ENCODE results near the gene SHISA9. TPM values are rescaled to one million over a fixed set of nuclear protein-coding genes. Genes with fewer than 3 reads are reported as not detected.

Gene SHISA9
- total RNA-seq, 1 experiment from 2014 or later = not detected

- Histone ChIP-seq H3K27me3 (ENCODE audit: insufficient read depth, low read length) (peaks cover 10% of the 10 kb centered on the region), H3K9ac (ENCODE audit: low read length) (no peak overlapping the region), H2AFZ (ENCODE audit: low read depth, low read length, poor library complexity, severe bottlenecking) (no peak overlapping the region), H3K4me2 (ENCODE audit: low read length) (no peak overlapping the region), H3K9me2 (ENCODE audit: insufficient read depth) (no peaks in the 10 kb centered on the region), H3K79me2 (ENCODE audit: insufficient read depth, low read length) (no peaks in the 10 kb centered on the region), H3K36me3 (ENCODE audit: control insufficient read depth in 1 of 2, insufficient read depth in 2 of 2, low read length in 2 of 2) (no peaks in the 10 kb centered on the region), H3K27ac (ENCODE audit: low read depth, low read length) (no peak overlapping the region), H4K20me1 (ENCODE audit: insufficient read depth) (no peaks in the 10 kb centered on the region), H3K4me1 (ENCODE audit: control insufficient read depth in 1 of 2, insufficient read depth in 2 of 2, low read length in 2 of 2) (no peaks in the 10 kb centered on the region), H3K4me3 (replicated peaks in 1 of 2; ENCODE audit: low read depth in 1 of 2, low read length in 2 of 2) (no peak overlapping the region), H3K9me3 (ENCODE audit: control insufficient read depth in 1 of 2, insufficient read depth in 1 of 2, low read depth in 1 of 2, low read length in 2 of 2) (no peaks in the 10 kb centered on the region)
- TF ChIP-seq POLR2A (IDR thresholded peaks at IDR 0.05; ENCODE audit: borderline replicate concordance, extremely low read depth, insufficient read depth, insufficient read length) (no peak), CEBPB (IDR thresholded peaks at IDR 0.05; ENCODE audit: low read depth) (no peak), EGR1 (IDR thresholded peaks at IDR 0.05; ENCODE audit: low read depth) (no peak), ZNF274 (IDR thresholded peaks at IDR 0.05; ENCODE audit: low read depth, low read length) (no peak), POLR2AphosphoS5 (IDR thresholded peaks at IDR 0.05; ENCODE audit: low read depth, low read length) (no peak), CBX3 (IDR thresholded peaks at IDR 0.05; ENCODE audit: low read depth) (no peak), TCF7L2 (IDR thresholded peaks at IDR 0.05; ENCODE audit: borderline replicate concordance, extremely low read depth, insufficient read depth, insufficient read length) (no peak)
- DNase-seq (ENCODE audit: low read depth, low spot score) (no peak), ATAC-seq (no peak)
- no TSS peak for BruUV-seq (replicated peaks)
- ChIA-PET POLR2A (no interaction called here), RAD21 (ENCODE audit: low non-redundant PET in 1 of 2, low total read pairs in 2 of 2, uncharacterized antibody in 2 of 2, unreplicated experiment in 2 of 2) (no interaction called here), CTCF (no interaction called here)
- intact Hi-C loops (cut with micrococcal nuclease) = no loop called here
Measured at GRCh38 chr16:12874186-12874585, 27.2 kb upstream of the SHISA9 start.

GRCh38 chr16:12876778-12877177 lies 24.6 kb upstream of the SHISA9 start:
- intact Hi-C loops (cut with micrococcal nuclease) = no loop called here
- no peaks in the 10 kb centered on the region for H3K9me2 ChIP-seq (ENCODE audit: insufficient read depth)
- ATAC-seq = no peak
- no peak overlapping the region for H2AFZ ChIP-seq (ENCODE audit: low read depth, low read length, poor library complexity, severe bottlenecking)
- CTCF ChIA-PET = no interaction called here
- TF ChIP-seq MAX (IDR thresholded peaks at IDR 0.05) = no peak
- TF ChIP-seq ZNF274 (IDR thresholded peaks at IDR 0.05; ENCODE audit: low read depth, low read length) = no peak
- no peak for TF ChIP-seq ATF3 (IDR thresholded peaks at IDR 0.05)
- no peak for TF ChIP-seq ZBTB33 (IDR thresholded peaks at IDR 0.05; ENCODE audit: extremely low read depth, insufficient replicate concordance, low read length)
- no peak for TF ChIP-seq EZH2phosphoT487 (IDR thresholded peaks at IDR 0.05; ENCODE audit: borderline replicate concordance)
- TF ChIP-seq CBX3 (IDR thresholded peaks at IDR 0.05; ENCODE audit: low read depth) = no peak
- TF ChIP-seq ELF1 (IDR thresholded peaks at IDR 0.05; ENCODE audit: borderline replicate concordance, low read depth) = no peak
- no peak for TF ChIP-seq RAD21 (IDR thresholded peaks at IDR 0.05; ENCODE audit: low read depth)
- no peak for TF ChIP-seq CTCF (IDR thresholded peaks at IDR 0.05 in 2 of 3, conservative IDR thresholded peaks at IDR 0.05 in 1 of 3; ENCODE audit: borderline replicate concordance in 1 of 3, insufficient read depth in 1 of 3, low read depth in 2 of 3, low read length in 2 of 3)
- TF ChIP-seq YY1 (IDR thresholded peaks at IDR 0.05; ENCODE audit: extremely low read depth, insufficient replicate concordance, low read depth, low read length) = no peak
- no peak for TF ChIP-seq JUND (IDR thresholded peaks at IDR 0.05)
- no peak for TF ChIP-seq CEBPB (IDR thresholded peaks at IDR 0.05; ENCODE audit: low read depth)
- no peaks in the 10 kb centered on the region for H4K20me1 ChIP-seq (ENCODE audit: insufficient read depth)
- H3K4me2 ChIP-seq (ENCODE audit: low read length) = no peak overlapping the region
- BruUV-seq (replicated peaks) = no TSS peak
- no peaks in the 10 kb centered on the region for H3K4me1 ChIP-seq (ENCODE audit: control insufficient read depth in 1 of 2, insufficient read depth in 2 of 2, low read length in 2 of 2)
- no peaks in the 10 kb centered on the region for H3K36me3 ChIP-seq (ENCODE audit: control insufficient read depth in 1 of 2, insufficient read depth in 2 of 2, low read length in 2 of 2)
- DNase-seq (ENCODE audit: low read depth, low spot score) = no peak
- H3K9me3 ChIP-seq (ENCODE audit: control insufficient read depth in 1 of 2, insufficient read depth in 1 of 2, low read depth in 1 of 2, low read length in 2 of 2) = no peaks in the 10 kb centered on the region
- H3K9ac ChIP-seq (ENCODE audit: low read length) = no peak overlapping the region
- no peak overlapping the region for H3K27ac ChIP-seq (ENCODE audit: low read depth, low read length)
- POLR2A ChIA-PET = no interaction called here
- H3K79me2 ChIP-seq (ENCODE audit: insufficient read depth, low read length) = no peaks in the 10 kb centered on the region
- H3K4me3 ChIP-seq (replicated peaks in 1 of 2; ENCODE audit: low read depth in 1 of 2, low read length in 2 of 2) = no peak overlapping the region
- H3K27me3 ChIP-seq (ENCODE audit: insufficient read depth, low read length) = peaks cover 10% of the 10 kb centered on the region
- RAD21 ChIA-PET (ENCODE audit: low non-redundant PET in 1 of 2, low total read pairs in 2 of 2, uncharacterized antibody in 2 of 2, unreplicated experiment in 2 of 2) = no interaction called here
